Lower leg skin (tissue), 4 donors: ENCODE data around the gene PANK1. TPM values are rescaled to one million over a fixed set of nuclear protein-coding genes. Genes with fewer than 3 reads are reported as not detected.

Source experiments
- DNase-seq, 2 donors: peaks; one replicate each; pipeline ENCODE4 v3.0.0-alpha.2; 2019; ENCODE audit warnings: low spot score in 2 of 2
- H3K4me3 ChIP-seq: fragments of 200-600 bp; sonication (generic); 2 replicates; pipeline ENCODE4 v1.5.1; 2017; ENCODE audit warnings: mild to moderate bottlenecking, low read depth; ENCODE audit not compliant: poor library complexity, severe bottlenecking
- CTCF ChIP-seq, 3 donors: fragments of 450-650 bp; IDR thresholded peaks; one replicate each; pipeline ENCODE4 v1.5.1; 2016; ENCODE audit warnings: antibody characterized with exemption in 3 of 3, mild to moderate bottlenecking in 3 of 3, moderate library complexity in 2 of 3
- POLR2A ChIP-seq, 2 donors: fragments of 450-650 bp; IDR thresholded peaks; one replicate each; pipeline ENCODE4 v1.6.1; 2016 to 2017; ENCODE audit warnings: antibody characterized with exemption in 2 of 2, mild to moderate bottlenecking in 1 of 2, moderate library complexity in 1 of 2
- WGBS, 2 donors: methylation state at CpG; one replicate each; pipeline ENCODE4 v1.1.5; 2018; 5-methylcytosine and 5-hydroxymethylcytosine counted together
- intact Hi-C: fragments of 100-400 bp; cut with DNase I; formaldehyde crosslinking; loops from one replicate; pipeline ENCODE4 v1.15.0; 2023; ENCODE audit warnings: low total_unique reads
- total RNA-seq, 4 donors: library from RNA; depleted of rRNA; stranded (reverse); fragments of >200 nt; gene quantifications; one replicate each; pipeline ENCODE4 v1.1.0, GENCODE V29; 2016

The PANK1 gene
- total RNA-seq, 4 donors from 2014 or later = 10.8 to 36.3 (median 30.2) TPM

- 73 to 81% methylated on average over 3 of the region's 3 CpGs for whole genome bisulfite sequencing, 2 donors
- TF ChIP-seq POLR2A (IDR thresholded peaks at IDR 0.05) (no peak), CTCF (IDR thresholded peaks at IDR 0.05) (no peak)
- no peak overlapping the region for H3K4me3 ChIP-seq
- intact Hi-C loops = no loop called here
- no peak for DNase-seq
These were observed 7.0 kb upstream of the PANK1 start for GRCh38 chr10:89651916-89652573.

- intact Hi-C loops = no loop called here
- TF ChIP-seq CTCF (IDR thresholded peaks at IDR 0.05) (no peak), POLR2A (IDR thresholded peaks at IDR 0.05) (no peak)
- WGBS, 2 donors = 63 to 66% methylated on average over 5 of the region's 5 CpGs
These were observed 6.3 kb upstream of the PANK1 start for GRCh38 chr10:89651205-89651915.

GRCh38 chr10:89649051-89649450 lies 4.0 kb upstream of the PANK1 start:
- no peak for TF ChIP-seq POLR2A (IDR thresholded peaks at IDR 0.05)
- no peak for TF ChIP-seq CTCF (IDR thresholded peaks at IDR 0.05)
- WGBS, 2 donors = 88 to 96% methylated on average over 1 of the region's 1 CpG
- intact Hi-C loops = no loop called here
- H3K4me3 ChIP-seq = no peak overlapping the region
- DNase-seq = no peak

More at GRCh38 chr10:89651205-89651915, 6.3 kb upstream of the PANK1 start:
- no peak for DNase-seq
- H3K4me3 ChIP-seq = no peak overlapping the region

- WGBS, 2 donors = 66 to 68% methylated on average over 3 of the region's 3 CpGs
- intact Hi-C loops = no loop called here
- TF ChIP-seq CTCF (IDR thresholded peaks at IDR 0.05) (no peak), POLR2A (IDR thresholded peaks at IDR 0.05) (no peak)
- no peak overlapping the region for H3K4me3 ChIP-seq
- no peak for DNase-seq
These were observed 3.0 kb upstream of the PANK1 start for GRCh38 chr10:89648074-89648473.

GRCh38 chr10:89646889-89647657 lies 2.0 kb upstream of the PANK1 start:
- H3K4me3 ChIP-seq = no peak overlapping the region
- intact Hi-C loops = no loop called here
- 60 to 61% methylated on average over 5 of the region's 5 CpGs for WGBS, 2 donors
- TF ChIP-seq POLR2A (IDR thresholded peaks at IDR 0.05) = no peak
- no peak for TF ChIP-seq CTCF (IDR thresholded peaks at IDR 0.05)
- no peak for DNase-seq
